Astrocyte (in vitro differentiated cells and primary cell): ENCODE data around the gene SCAI. TPM values are rescaled to one million over a fixed set of nuclear protein-coding genes. Genes with fewer than 3 reads are reported as not detected.

Source experiments
- DNase-seq: peaks from one replicate; pipeline ENCODE4 v3.0.0-alpha.2; 2010; ENCODE audit warnings: low read depth
- FAIRE-seq: peaks from 2 replicates; lab custom pipeline; 2011; peaks lifted over from hg19 to GRCh38; lab: Jason Lieb, UNC
- H2AFZ ChIP-seq: 2 replicates; pipeline ENCODE4 v1.6.0; 2012; ENCODE audit warnings: low read depth, low read length, inconsistent platforms
- H3K27ac ChIP-seq: 2 replicates; pipeline ENCODE4 v1.5.1; 2011; ENCODE audit warnings: low read depth, low read length, inconsistent platforms
- H3K27me3 ChIP-seq: 2 replicates; pipeline ENCODE4 v1.6.0; 2011; ENCODE audit warnings: low read length, inconsistent platforms; ENCODE audit not compliant: insufficient read depth
- H3K36me3 ChIP-seq: 2 replicates; pipeline ENCODE4 v1.5.1; 2011; ENCODE audit warnings: low read length, inconsistent platforms; ENCODE audit not compliant: insufficient read depth
- H3K4me1 ChIP-seq: 2 replicates; pipeline ENCODE4 v1.5.1; 2011; ENCODE audit warnings: low read length, inconsistent platforms; ENCODE audit not compliant: insufficient read depth
- H3K4me2 ChIP-seq: 2 replicates; pipeline ENCODE4 v1.6.0; 2012; ENCODE audit warnings: low read length, inconsistent platforms
- H3K4me3 ChIP-seq: 2 replicates; pipeline ENCODE4 v1.5.1; 2011; ENCODE audit warnings: low read depth, mild to moderate bottlenecking, low read length, inconsistent platforms; ENCODE audit not compliant: insufficient read depth
- H3K79me2 ChIP-seq: 2 replicates; pipeline ENCODE4 v1.6.0; 2012; ENCODE audit warnings: mild to moderate bottlenecking, low read length, inconsistent platforms; ENCODE audit not compliant: insufficient read depth
- H3K9ac ChIP-seq: 2 replicates; pipeline ENCODE4 v1.6.0; 2012; ENCODE audit warnings: mild to moderate bottlenecking, low read length, inconsistent platforms
- H3K9me3 ChIP-seq: 2 replicates; pipeline ENCODE4 v1.5.1; 2012; ENCODE audit warnings: low read depth, mild to moderate bottlenecking, low read length, inconsistent platforms; ENCODE audit not compliant: insufficient read depth
- H4K20me1 ChIP-seq: 2 replicates; pipeline ENCODE4 v1.6.0; 2012; ENCODE audit warnings: low read length, inconsistent platforms; ENCODE audit not compliant: insufficient read depth
- H3K27ac Mint-ChIP-seq: one replicate; pipeline ENCODE4 v1.8.0; 2021; ENCODE audit warnings: mild to moderate bottlenecking, mixed read lengths; ENCODE audit not compliant: unreplicated experiment
- H3K27me3 Mint-ChIP-seq: one replicate; pipeline ENCODE4 v1.8.0; 2021; ENCODE audit warnings: low read depth, mixed read lengths; ENCODE audit not compliant: unreplicated experiment
- H3K36me3 Mint-ChIP-seq: one replicate; pipeline ENCODE4 v1.8.0; 2021; ENCODE audit warnings: low read depth, mixed read lengths; ENCODE audit not compliant: unreplicated experiment
- H3K4me1 Mint-ChIP-seq: one replicate; pipeline ENCODE4 v1.8.0; 2021; ENCODE audit warnings: low read depth, mixed read lengths; ENCODE audit not compliant: unreplicated experiment
- H3K4me3 Mint-ChIP-seq: one replicate; pipeline ENCODE4 v1.8.0; 2021; ENCODE audit warnings: mild to moderate bottlenecking, moderate library complexity, mixed read lengths; ENCODE audit not compliant: unreplicated experiment
- H3K9me3 Mint-ChIP-seq: one replicate; pipeline ENCODE4 v1.8.0; 2021; ENCODE audit warnings: mild to moderate bottlenecking, mixed read lengths; ENCODE audit not compliant: unreplicated experiment
- CTCF ChIP-seq: IDR thresholded peaks from 2 replicates; pipeline ENCODE4 v1.5.1; 2011; ENCODE audit warnings: low read depth, mild to moderate bottlenecking, inconsistent platforms, low read length, moderate library complexity; ENCODE audit not compliant: insufficient read depth
- EZH2 ChIP-seq: IDR thresholded peaks from 2 replicates; pipeline ENCODE4 v1.6.1; 2012; ENCODE audit warnings: mild to moderate bottlenecking, low read length, inconsistent platforms; ENCODE audit not compliant: insufficient read depth
- total RNA-seq: library from RNA; stranded (reverse); gene quantifications from 2 replicates; pipeline ENCODE4 v1.2.1, GENCODE V29; 2021

Gene SCAI
- total RNA-seq, 1 donor from 2014 or later = 6.8 TPM

GRCh38 chr9:124975131-124975530 lies 168.2 kb downstream of the SCAI start:
- Histone ChIP-seq H3K4me3 (no peak overlapping the region), H4K20me1 (no peaks in the 10 kb centered on the region), H3K79me2 (no peaks in the 10 kb centered on the region), H3K27ac (no peak overlapping the region), H3K9ac (no peak overlapping the region), H3K4me1 (no peaks in the 10 kb centered on the region), H3K4me2 (no peak overlapping the region), H3K36me3 (no peaks in the 10 kb centered on the region), H3K9me3 (no peaks in the 10 kb centered on the region), H2AFZ (no peak overlapping the region), H3K27me3 (no peaks in the 10 kb centered on the region)
- TF ChIP-seq EZH2 (no peak), CTCF (no peak)
- no peaks in the 10 kb centered on the region for H3K27me3 Mint-ChIP-seq
- DNase-seq = peak; percentile 23
- peak overlapping the region; percentile 72 for H3K27ac Mint-ChIP-seq
- H3K4me1 Mint-ChIP-seq = peaks cover 5% of the 10 kb centered on the region
- H3K4me3 Mint-ChIP-seq = no peak overlapping the region
- no peaks in the 10 kb centered on the region for H3K9me3 Mint-ChIP-seq
- H3K36me3 Mint-ChIP-seq = peaks cover 2% of the 10 kb centered on the region
- FAIRE-seq = no peak

GRCh38 chr9:124973807-124974206 lies 169.5 kb downstream of the SCAI start:
- peaks cover 5% of the 10 kb centered on the region for H3K4me1 Mint-ChIP-seq
- no peaks in the 10 kb centered on the region for H3K27me3 ChIP-seq
- H3K4me3 ChIP-seq = no peak overlapping the region
- H3K9me3 Mint-ChIP-seq = no peaks in the 10 kb centered on the region
- no peak overlapping the region for H3K27ac Mint-ChIP-seq
- H3K4me1 ChIP-seq = no peaks in the 10 kb centered on the region
- no peak overlapping the region for H3K4me3 Mint-ChIP-seq
- no peak overlapping the region for H2AFZ ChIP-seq
- FAIRE-seq (no peak), DNase-seq (no peak)
- H4K20me1 ChIP-seq = no peaks in the 10 kb centered on the region
- no peaks in the 10 kb centered on the region for H3K79me2 ChIP-seq
- H3K9ac ChIP-seq = no peak overlapping the region
- H3K27me3 Mint-ChIP-seq = no peaks in the 10 kb centered on the region
- H3K27ac ChIP-seq = no peak overlapping the region
- TF ChIP-seq EZH2 (no peak), CTCF (no peak)
- no peaks in the 10 kb centered on the region for H3K36me3 ChIP-seq
- peaks cover 2% of the 10 kb centered on the region for H3K36me3 Mint-ChIP-seq
- no peaks in the 10 kb centered on the region for H3K9me3 ChIP-seq
- H3K4me2 ChIP-seq = no peak overlapping the region

GRCh38 chr9:124972241-124972770 lies 171.0 kb downstream of the SCAI start:
- FAIRE-seq = no peak
- H3K4me3 Mint-ChIP-seq = no peak overlapping the region
- Histone ChIP-seq H3K9me3 (no peaks in the 10 kb centered on the region), H2AFZ (no peak overlapping the region), H3K4me1 (no peaks in the 10 kb centered on the region), H3K9ac (no peak overlapping the region), H3K4me2 (no peak overlapping the region), H3K27ac (no peak overlapping the region), H4K20me1 (no peaks in the 10 kb centered on the region), H3K36me3 (peaks cover 2% of the 10 kb centered on the region), H3K4me3 (no peak overlapping the region), H3K27me3 (no peaks in the 10 kb centered on the region), H3K79me2 (no peaks in the 10 kb centered on the region)
- H3K27ac Mint-ChIP-seq = no peak overlapping the region
- H3K27me3 Mint-ChIP-seq = no peaks in the 10 kb centered on the region
- H3K36me3 Mint-ChIP-seq = peaks cover 2% of the 10 kb centered on the region
- H3K9me3 Mint-ChIP-seq = no peaks in the 10 kb centered on the region
- H3K4me1 Mint-ChIP-seq = peaks cover 5% of the 10 kb centered on the region
- DNase-seq = no peak
- TF ChIP-seq CTCF = no peak
- TF ChIP-seq EZH2 = no peak
